Body of pancreas (tissue), 4 donors: ENCODE data around the gene TENM4.

Experiments used
- POLR2A ChIP-seq, 3 donors: fragments of 450-650 bp; IDR thresholded peaks; one replicate each; pipeline ENCODE4 v1.6.1; 2016; ENCODE audit warnings: antibody characterized with exemption in 3 of 3, mild to moderate bottlenecking in 2 of 3
- TF ChIP-seq, protein P1 (sequence below), 7 experiments: fragments of 450-650 bp in 4 of 7; fragments of 200-600 bp in 3 of 7; sonication (generic) in 3 of 7; IDR thresholded peaks; one replicate each; pipeline ENCODE4 v1.5.1; 2016 to 2019; ENCODE audit warnings: antibody characterized with exemption in 7 of 7

DNA sequence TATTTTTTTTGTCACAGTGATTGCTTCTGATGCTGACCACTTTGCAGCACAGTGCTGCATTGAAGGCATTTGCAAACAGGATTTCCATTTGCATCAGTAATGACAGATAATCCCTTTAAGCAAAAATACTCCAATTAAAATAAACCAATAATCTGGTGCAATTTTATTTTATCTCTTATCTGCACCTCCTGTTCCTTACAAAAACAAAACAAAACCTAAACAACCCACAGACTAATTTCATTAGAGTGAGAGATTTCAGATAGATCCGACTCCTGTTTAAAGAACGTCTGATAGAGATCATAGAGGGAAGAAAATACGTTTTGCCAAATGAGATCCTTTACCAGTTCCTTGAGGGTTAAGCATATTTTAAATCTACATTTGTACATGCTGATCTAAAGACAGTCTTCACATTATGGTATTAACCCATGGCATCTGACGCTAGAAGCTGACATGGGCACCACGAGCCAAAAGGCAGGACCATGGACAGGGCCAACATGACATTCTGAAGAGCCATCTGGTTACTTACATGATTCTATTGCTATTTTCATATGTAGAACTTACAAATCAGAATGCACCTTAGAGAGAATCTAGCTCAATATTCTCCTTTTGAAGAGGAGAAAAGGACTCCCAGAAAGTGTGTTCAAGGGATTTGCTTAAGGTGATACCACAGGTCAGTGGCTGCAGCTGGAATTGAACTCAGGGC, 580.0 kb downstream of the TENM4 start:
- TF ChIP-seq, protein P1, sequence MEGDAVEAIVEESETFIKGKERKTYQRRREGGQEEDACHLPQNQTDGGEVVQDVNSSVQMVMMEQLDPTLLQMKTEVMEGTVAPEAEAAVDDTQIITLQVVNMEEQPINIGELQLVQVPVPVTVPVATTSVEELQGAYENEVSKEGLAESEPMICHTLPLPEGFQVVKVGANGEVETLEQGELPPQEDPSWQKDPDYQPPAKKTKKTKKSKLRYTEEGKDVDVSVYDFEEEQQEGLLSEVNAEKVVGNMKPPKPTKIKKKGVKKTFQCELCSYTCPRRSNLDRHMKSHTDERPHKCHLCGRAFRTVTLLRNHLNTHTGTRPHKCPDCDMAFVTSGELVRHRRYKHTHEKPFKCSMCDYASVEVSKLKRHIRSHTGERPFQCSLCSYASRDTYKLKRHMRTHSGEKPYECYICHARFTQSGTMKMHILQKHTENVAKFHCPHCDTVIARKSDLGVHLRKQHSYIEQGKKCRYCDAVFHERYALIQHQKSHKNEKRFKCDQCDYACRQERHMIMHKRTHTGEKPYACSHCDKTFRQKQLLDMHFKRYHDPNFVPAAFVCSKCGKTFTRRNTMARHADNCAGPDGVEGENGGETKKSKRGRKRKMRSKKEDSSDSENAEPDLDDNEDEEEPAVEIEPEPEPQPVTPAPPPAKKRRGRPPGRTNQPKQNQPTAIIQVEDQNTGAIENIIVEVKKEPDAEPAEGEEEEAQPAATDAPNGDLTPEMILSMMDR (IDR thresholded peaks at IDR 0.05) = no peak
- no peak for TF ChIP-seq POLR2A (IDR thresholded peaks at IDR 0.05)
